ENCODE data around the gene NEU1.
"Not testable (repeated sequence)": the region's sequence is repeated elsewhere in the genome, so short reads cannot be mapped to it uniquely, and the experiment has no call there.

Gene NEU1

GRCh38 chr6:31857774-31858173, 4.8 kb downstream of the NEU1 start:
- intact Hi-C loops (cut with DNase I) = not testable (repeated sequence)

GRCh38 chr6:31851980-31852718, 10.5 kb downstream of the NEU1 start:
- intact Hi-C loops (cut with DNase I); DNase-seq: not testable (repeated sequence)

More at GRCh38 chr6:31857774-31858173, 4.8 kb downstream of the NEU1 start:
- DNase-seq = not testable (repeated sequence)

- no peak for DNase-seq
- intact Hi-C loops (cut with DNase I) = no loop called here
Observed at GRCh38 chr6:31851485-31851832, 11.2 kb downstream of the NEU1 start.

DNA sequence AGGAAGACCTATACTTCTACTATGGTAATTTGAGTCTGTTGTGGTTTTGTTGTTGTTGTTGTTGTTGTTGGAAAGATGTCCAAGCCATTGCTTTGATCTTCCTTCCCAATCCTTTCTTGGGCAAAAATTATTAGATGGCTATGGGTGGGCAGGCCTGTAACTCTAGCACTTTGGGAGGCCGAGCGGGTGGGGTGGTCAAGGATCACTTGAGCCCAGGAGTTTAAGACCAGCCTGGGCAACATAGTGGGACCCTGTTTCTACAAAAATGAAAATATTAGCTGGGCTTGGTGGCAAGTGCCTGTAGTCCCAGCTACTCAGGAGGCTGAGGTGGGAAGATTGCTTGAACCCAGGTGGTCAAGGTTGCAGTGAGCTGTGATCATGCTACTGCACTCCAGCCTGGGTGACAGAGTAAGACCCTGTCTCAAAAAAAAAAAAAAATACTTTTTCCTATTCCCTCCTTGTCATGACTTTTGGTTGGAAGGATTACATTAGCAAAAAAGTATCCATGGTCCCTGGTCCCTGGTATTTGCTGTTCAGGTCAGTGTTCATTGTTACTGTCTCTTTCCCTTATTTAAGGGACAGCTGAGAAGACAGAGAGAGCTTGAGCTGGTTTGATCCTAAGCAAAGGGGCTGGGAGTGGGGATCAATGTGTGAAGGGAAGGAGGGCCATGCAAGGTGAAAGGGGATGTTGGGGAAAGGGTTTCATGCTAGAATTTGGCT, 11.7 kb downstream of the NEU1 start:
- no peak for DNase-seq
- intact Hi-C loops (cut with DNase I) = no loop called here

DNA sequence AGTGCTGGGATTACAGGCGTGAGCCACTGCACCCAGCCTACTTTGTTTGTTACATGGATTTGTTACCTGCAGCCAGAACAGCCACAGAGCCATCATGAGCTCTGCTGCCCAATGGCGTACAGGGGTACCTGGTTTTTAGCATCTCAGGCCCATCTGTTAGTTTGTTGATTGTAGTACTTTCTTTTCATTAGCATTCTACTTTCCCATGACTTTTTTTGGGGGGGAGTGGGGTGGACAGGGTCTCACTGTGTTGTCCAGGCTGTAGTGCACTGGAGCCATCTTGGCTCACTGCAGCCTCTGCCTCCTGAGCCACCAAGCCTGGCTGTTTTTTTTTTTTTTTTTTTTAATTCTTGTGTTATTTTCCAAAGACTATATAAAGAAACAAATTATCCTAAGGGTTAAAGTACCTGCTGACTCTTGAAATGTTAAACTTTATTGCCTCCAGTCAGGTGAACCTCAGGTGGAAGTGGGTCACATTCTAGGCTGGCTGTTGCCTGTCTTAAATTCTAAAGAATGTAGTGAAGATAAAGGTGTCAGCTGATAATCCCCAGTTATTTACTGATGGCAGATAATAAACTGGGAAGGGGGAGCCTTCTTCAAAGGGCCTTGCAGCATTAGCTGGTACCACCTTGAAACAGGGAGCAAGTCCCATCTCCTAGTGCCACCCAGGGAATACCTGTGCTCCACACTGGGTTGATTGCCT, 15.2 kb downstream of the NEU1 start:
- intact Hi-C loops (cut with DNase I) = no loop called here

GRCh38 chr6:31844507-31844906, 18.1 kb downstream of the NEU1 start:
- intact Hi-C loops (cut with DNase I) = no loop called here
- no peak for DNase-seq

More for the DNA sequence above, 15.2 kb downstream of the NEU1 start:
- no peak for DNase-seq

DNA sequence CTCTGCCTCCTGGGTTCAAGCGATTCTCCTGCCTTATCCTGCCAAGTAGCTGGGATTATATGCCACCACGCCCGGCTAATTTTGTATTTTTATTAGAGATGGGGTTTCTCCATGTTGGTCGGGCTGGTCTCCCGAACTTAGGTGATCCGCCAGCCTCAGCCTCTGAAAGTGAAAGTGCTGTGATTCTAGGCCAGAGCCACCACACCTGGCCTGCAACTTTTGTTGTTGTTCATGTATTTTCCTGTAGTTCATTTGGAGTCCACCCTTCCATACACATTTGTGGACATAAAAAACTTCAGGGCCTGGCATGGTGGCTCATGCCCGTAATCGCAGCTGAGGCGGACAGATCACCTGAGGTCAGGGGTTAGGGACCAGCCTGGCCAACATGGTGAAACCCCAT, 20.6 kb downstream of the NEU1 start:
- intact Hi-C loops (cut with DNase I) = no loop called here
- no peak for DNase-seq

- DNase-seq; intact Hi-C loops (cut with DNase I): not testable (repeated sequence)
Observed at GRCh38 chr6:31839779-31840126, 22.9 kb downstream of the NEU1 start.

- intact Hi-C loops (cut with DNase I) = no loop called here
- no peak for DNase-seq
Observed at GRCh38 chr6:31838968-31839367, 23.7 kb downstream of the NEU1 start.

GRCh38 chr6:31838114-31838553, 24.5 kb downstream of the NEU1 start:
- DNase-seq; intact Hi-C loops (cut with DNase I): not testable (repeated sequence)

- intact Hi-C loops (cut with DNase I) = no loop called here
- DNase-seq = no peak
Observed at GRCh38 chr6:31837369-31838113, 25.1 kb downstream of the NEU1 start.

DNA sequence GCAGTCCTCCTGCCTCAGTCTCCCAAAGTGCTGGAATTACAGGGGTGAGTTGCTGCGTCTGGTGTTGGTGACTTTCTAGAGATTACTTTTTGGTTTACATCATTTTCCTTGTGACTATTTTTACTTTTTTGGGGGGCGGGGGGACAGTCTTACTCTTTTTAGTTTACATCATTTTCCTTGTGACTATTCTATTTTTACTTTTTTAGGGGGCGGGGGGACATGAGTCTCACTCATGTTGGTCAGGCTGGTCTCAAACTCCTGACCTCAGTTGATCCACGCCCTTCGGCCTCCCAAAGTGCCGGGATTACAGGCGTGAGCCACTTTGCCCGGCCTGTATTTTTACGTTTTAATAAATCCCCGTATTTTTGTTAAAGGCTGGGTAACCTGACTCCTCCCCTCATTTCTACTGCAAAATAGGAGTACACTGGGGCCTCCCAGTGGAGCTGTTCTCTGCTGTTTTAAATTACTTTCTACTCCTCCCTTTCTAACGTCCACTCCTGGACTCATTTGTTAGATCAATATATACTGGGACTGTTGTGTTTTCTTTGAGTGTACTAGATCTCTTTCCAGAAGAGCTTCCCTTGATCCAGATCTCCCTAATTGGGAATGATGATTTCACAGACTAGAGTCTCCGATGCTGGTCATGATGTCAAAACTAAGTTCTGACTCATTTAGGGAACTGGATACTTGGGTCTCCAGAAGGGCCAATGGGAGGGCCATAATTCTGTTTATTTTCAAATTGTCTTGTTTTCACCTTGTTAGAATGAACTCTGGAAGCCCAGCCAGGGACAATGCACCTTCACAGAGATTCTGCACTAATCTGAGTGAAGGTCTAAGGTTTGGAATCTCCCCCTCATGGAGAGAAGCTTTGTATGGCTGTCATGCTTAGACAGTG, 25.9 kb downstream of the NEU1 start:
- intact Hi-C loops (cut with DNase I) = no loop called here

DNA sequence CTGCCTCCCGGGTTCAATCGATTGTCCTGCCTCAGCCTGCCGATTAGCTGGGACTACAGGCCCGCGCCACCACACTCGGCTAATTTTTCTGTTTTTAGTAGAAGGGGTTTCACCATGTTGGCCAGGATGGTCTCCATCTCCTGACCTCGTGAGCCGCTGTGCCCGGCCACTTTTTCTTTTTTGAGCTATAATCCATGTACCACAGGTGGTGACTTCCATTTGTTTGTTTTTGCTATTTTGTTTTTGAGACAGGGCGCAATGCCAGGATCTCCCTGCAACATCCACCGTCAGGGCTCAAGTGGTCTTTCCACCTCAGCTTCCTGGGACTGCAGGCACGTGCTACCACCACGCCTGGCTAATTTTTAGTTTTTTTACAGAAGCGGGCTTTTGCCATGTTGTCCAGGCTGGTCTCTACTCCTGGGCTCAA, 26.6 kb downstream of the NEU1 start:
- DNase-seq = no peak
- intact Hi-C loops (cut with DNase I) = no loop called here

More for the DNA sequence above, 25.9 kb downstream of the NEU1 start:
- DNase-seq = no peak

DNA sequence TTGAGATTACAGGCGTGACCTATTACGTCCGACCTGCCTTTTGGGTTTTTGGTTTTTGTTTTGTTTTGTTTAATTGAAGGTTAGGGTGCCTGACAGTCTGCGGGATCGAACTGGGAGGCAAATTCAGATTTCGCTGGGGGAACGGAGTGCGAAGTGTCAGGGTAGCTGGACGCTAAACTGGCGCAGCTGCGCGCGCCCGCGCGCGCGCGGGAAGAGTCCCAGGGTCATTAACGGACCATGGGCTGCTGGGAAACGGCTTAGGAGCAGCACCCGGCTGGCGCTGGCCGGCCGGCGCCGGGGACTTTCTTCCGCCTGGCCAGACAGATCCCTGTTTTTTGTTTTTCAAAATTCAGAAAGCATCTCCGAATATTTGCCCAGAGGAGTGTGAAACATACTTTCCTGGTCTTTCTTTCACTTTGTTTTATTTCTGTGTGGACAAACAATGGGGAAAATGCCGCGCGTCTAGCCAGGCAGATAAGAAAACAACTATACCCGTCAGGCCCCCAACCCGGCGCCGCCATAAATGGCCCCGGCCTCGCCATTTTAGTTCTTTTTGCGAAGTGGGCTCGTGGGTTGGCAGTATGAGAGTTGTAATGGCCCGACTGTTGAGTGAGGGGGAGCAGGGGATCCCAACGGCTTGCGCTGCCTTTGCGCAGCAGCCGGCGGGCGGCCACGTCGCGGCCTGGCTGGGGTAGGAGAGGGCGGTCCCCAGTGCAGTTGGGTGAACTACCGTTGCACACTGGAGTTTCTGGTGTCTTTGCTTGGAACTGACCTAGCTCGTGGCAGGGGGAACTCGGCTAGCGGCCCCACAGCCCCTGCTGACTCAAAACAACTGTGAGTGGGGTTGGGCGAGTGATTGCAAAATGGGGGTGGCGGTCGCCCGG, 28.0 kb downstream of the NEU1 start:
- peak; percentile 69 to 94 (median 88) for DNase-seq
- intact Hi-C loops (cut with DNase I) = no loop called here

- intact Hi-C loops (cut with DNase I) = loop anchor here (2.0 kb wide), 1 partner anchor 151 kb away; the partner anchor contains the start of gene LY6G5C
- DNase-seq = peak in 1 of 42 donors; percentile 53
Observed at GRCh38 chr6:31831350-31832215, 31.0 kb downstream of the NEU1 start.

DNA sequence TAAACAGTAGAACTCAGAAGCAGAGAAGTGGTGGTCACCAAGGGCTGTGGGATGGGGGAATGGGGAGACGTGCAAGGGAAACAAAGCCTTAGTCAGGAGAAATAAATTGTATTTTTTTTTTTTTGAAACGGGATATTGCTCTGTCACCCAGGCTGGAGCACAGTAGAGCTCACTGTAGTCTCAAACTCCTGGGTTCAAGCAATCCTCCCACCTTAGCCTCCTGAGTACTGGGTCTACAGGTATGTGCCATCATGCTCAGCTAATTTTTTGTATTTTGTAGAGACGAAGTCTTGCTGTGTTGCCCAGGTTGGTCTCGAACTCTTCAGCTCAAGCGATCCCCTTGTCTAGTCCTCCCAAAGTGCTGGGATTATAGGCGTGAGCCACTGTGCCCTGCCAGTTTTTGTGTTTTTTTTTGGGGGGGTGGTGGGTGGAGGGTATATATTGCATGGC, 31.7 kb downstream of the NEU1 start:
- intact Hi-C loops (cut with DNase I) = loop anchor here (2.0 kb wide), 1 partner anchor 150 kb away; the partner anchor contains the start of gene LY6G5C
- no peak for DNase-seq

Measured in head of caudate nucleus (tissue), 42 donors.